PC-3 (cell line): Measurements from ENCODE around the gene DIP2C.

ENCODE experiments used
- CTCF ChIP-seq: fragments of 300-600 bp; sonication (generic); conservative IDR thresholded peaks from 2 replicates; pipeline ENCODE4 v1.5.1; 2017; ENCODE audit warnings: antibody characterized with exemption, low read depth, mild to moderate bottlenecking, low read length
- EZH2 ChIP-seq: fragments of 300-600 bp; sonication (generic); IDR thresholded peaks from one replicate; pipeline ENCODE4 v1.6.1; 2017; ENCODE audit warnings: antibody characterized with exemption, mild to moderate bottlenecking, low read length; ENCODE audit not compliant: unreplicated experiment
- EZH2phosphoT487 ChIP-seq: fragments of 300-600 bp; sonication (generic); IDR thresholded peaks from 2 replicates; pipeline ENCODE4 v1.6.1; 2018; ENCODE audit warnings: mild to moderate bottlenecking, antibody characterized with exemption, low read length, borderline replicate concordance

GRCh38 chr10:688312-689120 lies 952 bp downstream of the DIP2C start:
- TF ChIP-seq EZH2phosphoT487 (no peak), CTCF (no peak), EZH2 (no peak)
